Skin of body (tissue), 2 donors: Measurements from ENCODE around the gene CRYBA4. TPM values are rescaled to one million over a fixed set of nuclear protein-coding genes. Genes with fewer than 3 reads are reported as not detected.

Experiments
- DNase-seq: peaks from one replicate; lab custom pipeline; 2025; lab: John Stamatoyannopoulos, UW
- total RNA-seq: library from RNA; depleted of rRNA; stranded (reverse); fragments of >200 nt; gene quantifications from one replicate; pipeline ENCODE4 v1.2.3, GENCODE V29; 2014

Gene CRYBA4
- total RNA-seq, 1 donor from 2014 or later = not detected

DNA sequence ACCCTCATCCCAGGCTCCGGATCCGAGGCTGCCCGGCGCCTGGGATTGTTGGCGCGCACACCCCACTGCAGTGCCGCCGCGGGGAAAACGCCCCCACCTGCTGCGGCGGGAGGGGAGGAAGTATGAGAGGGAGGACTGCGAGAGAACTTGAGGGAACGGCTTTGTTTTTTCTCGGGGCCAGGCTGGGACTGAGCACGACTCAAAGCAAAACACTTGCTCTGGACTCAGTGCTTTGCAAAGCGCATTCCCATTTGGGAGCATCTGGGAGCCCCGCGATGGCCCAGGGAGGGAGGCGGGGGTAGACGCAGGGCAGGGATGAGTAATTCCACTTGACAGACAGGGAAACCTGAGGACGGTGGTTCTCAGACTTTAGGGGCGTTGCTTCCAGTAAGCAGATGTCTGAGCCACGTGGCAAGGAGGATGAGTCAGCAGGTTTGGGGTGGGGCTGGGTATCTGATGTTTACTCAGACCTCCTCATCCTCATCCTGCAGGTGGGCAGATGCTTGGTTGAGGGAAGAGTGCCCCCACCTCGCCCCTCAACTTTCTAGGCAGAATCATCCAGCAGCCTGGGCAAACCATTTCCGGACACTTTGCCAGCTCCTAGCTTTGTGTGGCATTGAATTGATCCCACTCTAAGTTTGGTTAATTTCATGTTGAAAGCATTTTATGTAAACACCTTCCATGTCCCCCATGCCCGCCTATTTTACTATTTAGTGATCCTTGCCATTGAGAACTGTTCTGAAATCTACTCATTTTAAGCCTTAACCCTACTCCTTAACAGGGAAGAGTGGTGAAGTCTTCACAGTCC is 37.1 kb downstream of the CRYBA4 start:
- no peak for DNase-seq

DNA sequence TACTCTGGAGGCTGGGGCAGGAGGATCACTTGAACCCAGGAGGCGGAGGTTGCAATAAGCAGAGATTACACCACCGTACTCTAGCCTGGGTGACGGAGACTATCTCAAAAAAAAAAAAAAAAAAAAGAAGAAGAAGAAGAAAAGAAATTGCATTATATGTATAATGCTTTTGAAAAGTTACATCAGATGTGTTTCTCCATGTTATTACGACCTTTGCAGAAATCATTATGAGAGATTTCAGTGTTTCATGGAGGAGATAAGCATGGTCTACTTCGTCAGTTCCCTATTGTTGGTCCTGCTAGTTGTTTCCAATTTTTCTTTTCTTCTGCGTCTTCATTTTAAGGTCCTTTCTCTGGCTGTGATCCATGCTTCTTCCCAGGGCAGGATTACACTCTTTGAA is 38.6 kb downstream of the CRYBA4 start:
- no peak for DNase-seq

DNA sequence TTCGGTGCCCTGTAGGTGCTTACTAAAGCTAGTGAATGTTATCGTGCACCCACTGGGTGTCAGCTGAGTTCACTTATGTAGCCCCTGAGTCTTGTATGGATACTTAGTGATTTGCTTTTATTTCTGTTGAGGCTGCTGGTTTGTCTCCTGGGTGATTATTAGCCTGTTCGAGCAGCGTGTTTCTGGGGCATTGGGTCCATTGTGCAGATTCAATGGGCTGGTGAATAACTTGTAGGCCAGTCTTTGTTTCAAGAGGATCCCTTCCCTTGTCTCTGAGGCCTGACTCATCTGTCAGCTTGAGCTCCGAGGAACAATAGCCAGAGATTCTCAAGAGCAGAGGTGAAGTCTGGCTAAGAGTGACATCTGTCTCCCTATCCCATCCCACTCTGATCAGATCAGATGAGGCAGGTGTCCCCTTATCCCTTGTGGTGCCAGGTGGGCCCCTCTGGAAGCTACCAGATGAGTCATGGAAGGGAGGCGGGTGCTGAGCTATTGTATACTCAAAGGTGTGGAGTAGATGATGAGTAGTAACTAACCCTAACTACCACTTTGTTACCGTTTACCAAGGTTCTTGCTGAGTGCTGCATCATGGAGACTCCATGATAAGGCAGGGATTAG is 39.3 kb downstream of the CRYBA4 start:
- no peak for DNase-seq

DNA sequence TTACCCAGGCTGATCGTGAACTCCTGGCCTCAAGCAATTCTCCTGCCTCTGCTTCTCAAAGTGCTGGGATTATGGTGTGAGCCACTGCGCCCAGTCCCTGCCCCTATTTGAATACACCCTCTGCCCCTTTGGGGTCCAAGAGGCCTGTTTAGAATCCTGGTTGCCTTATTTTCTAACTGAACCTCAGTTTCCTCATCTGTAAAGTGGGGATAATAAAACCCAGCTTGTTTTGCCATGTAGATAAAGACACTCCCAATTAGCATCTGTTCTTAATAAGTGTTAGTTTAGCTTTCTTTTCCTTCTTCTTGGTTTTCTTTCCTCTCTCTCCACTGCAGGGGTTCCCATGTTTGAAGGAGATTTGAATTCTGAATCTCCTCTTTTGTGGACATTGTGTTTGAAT is 40.4 kb downstream of the CRYBA4 start:
- DNase-seq = no peak

DNA sequence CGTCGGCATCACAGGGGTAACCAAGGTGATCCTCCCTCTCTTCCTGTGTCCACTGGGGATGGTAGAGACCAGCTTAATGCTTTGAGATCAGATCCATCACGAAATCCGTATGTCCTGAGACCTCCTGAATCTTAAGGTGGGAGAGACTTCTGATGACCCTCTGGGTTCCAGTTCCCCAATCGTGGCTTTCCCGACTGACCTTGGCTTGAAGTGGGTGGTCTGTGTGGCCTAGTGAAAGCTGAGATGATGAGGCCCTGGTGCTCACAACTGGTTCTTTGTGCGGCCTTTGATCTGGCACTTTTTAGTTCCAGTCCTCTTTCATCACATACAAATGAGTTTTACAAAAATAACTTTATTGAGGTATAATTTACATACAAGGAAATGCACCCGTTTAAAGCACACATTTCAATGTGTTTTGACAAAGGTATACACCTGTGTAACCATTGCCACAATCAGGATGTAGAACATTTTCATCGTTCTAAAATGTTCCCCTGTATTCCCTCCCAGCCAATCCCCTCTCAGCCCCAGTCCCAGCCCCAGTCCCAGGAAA is 41.7 kb downstream of the CRYBA4 start:
- no peak for DNase-seq

DNA sequence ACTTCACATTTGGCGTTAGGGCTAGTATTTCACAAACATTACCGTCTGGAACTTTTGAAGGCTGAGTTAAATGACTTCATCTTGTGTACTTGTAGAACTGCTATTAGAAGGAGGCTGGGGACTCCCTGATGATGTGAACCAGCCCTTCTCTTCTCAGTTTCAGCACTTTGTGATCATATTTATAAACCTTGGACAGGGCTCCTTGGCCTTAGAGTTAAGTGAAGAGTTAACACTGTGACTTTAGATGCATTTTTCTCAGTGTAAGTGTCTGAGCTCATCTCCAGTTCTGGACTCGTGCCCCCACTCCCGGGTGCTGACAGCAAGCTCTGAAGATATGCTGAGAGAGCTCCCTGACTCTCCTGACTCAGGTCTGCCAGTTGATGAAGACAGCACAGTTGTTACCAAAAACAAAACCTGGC is 44.1 kb downstream of the CRYBA4 start:
- peak; percentile 51 for DNase-seq

DNA sequence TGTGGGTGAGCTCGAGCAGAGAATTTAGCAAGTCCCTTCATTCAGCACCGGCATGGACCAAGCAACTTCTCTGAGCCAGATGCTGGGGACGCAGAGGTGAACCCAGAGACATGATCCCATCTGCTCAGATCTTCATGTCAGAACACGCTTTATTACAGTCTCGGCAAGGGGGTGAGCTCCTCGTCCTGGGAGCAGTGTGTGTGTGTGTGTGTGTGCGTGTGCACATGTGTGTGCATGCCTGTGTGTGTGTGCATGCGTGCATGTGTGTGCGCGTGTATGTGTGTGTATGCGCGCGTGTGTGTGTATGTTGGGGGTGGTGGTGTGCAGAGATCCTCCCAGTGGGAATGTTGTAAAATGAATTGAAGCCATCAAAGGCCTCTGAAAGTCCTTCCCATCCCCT is 45.4 kb downstream of the CRYBA4 start:
- no peak for DNase-seq

DNA sequence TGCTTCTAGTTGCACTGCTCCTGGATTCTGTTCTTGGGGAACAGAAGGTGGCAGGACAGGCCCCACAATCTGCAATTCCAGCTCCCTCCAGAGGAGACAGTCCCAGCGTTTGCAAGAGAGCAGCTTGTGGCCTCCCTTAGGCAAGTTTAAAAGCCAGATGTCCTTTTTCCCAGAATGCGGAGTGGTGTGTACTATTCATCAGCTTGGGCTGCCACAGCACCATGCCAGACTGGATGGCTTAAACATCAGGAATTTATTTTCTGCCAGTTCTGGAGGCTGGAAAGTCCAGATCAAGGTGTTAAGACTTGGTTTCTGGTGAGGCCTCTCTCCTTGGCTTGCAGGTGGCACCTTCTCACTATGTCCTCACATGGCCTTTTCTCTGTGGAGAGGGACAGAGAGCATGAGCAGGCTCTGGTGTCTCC is 47.3 kb downstream of the CRYBA4 start:
- DNase-seq = no peak

DNA sequence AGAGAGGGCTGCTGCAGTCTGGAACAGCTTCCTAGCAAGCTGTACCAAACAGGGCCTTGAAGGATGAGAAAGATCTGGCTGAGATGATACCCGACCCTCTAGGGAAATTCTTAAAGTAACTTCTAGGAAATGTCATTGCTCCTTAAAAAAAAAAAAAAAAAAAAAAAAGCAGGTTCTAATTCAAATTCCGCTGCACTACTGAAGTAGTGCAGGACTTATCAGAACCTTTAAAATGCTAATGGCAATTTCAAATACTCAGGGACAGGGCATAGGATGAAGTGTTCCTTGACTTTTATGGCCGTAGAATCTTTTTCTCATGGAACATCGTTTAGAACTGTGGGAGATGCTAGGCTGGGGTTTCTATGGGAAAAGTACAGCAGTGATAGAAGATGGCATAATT is 48.7 kb downstream of the CRYBA4 start:
- no peak for DNase-seq

DNA sequence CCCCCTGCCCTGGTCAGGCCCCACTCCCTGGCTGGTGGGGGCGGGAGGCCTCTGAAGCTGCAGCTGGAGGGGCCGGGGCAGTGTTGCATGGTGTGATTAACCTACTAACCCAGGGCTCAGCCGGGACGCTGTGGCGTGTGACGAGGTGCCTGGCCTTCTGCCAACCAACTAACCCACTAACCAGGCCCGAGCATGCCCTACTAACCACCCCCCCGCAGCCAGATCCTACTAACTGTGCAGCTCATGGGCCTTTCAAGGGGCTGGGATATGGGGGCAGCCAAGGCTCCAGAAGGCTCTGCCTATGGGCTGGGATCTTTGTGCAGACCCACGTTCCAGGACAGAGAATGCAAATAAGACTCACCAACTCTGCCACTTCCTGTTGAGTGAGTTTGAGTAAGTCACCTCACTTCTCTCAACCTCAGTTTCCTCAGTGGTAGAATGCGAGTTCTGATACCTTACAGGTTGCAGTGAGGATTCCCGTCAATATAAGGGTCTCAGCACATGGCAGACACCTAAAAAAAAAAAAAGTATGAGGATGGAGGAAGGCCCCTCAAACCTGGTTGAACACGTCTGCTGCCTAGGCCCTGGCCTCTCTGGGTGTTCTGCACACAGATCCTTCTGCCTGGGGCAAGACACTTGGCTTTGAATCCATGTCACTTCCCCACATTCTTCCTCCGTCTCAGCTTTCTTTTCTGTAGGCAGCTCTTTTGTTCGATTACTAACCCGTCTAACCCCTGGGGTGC is 49.7 kb downstream of the CRYBA4 start:
- DNase-seq = no peak

DNA sequence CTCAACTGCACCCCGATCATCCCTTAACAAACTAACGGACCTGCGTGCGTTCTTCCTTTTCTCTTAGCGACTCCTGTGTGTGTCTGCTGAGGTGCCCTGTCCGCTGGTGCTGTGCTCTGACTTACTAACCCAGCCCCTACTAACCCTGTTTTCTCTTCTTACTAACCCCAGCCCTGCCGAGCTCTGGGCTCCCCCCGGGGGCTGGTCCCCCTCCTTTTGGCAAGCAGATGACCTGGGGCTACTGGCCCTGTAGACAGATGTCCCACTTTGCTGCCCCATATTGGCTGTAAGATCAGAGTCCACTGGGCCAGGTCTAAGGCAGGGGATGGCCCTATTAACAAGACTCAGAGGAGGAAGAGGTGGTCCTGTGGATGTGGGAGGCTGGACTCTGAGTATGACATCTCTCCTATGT is 50.3 kb downstream of the CRYBA4 start:
- no peak for DNase-seq

DNA sequence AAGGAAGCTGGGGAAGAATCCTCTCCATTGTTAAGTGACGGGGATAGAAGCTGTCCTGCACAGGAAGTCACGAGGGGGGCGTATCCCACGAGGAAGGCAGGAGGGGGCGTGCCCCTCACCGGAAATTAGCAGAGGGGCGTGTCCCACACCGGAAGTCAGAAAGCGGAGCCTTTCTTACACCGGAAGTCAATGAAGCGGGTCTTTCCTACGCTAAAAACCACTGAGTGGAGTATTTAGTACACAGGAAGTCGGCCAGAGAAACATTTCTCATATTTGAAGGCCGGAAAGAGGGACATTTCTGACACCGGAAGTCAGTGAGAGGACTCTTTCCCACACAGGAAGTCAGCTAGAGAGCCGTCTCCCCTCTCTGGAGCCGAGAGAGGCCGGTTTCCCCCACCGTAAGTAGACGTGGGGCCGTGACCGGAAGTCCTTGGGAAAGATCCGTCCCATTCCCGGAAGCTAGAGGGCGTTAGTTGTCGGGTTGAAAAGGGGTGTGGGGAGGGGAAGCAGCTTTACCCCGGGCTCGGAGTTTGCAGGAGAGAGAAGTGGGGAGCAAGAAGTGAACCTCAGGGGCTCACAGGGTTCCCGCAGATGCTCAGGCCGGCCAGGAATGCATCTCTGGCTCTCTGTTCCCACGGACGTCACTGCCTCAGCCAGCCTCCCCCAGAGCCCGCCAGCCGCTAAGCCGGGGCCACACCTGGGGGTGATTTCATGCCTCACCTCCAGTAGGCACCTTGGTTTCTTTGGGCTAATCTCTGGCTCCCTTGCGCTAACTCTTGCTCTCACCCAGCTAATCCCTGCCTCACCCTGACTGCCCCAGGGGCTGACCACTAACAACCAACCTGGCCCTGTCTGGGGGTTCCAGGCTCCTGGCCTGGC is 51.1 kb downstream of the CRYBA4 start:
- DNase-seq = peak; percentile 100

DNA sequence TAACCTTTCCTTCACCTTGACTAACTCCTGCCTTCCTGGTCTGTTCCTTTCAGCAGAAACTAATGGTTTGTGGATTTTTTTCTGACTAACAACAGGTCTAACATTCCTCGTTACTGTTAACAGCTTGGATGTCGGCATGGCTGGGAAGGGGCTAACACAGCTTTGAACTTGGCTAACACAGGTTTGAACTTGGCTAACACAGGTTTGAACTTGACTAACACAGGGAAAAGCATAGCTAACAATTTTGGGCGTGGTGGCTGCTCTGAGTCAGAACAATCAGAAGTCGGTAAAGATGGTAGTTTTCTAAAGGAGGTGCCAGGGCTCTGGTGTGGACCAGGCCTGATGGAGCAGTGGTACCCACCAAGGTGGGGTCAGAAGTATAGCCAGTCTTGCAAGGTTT is 51.7 kb downstream of the CRYBA4 start:
- peak; percentile 22 for DNase-seq

DNA sequence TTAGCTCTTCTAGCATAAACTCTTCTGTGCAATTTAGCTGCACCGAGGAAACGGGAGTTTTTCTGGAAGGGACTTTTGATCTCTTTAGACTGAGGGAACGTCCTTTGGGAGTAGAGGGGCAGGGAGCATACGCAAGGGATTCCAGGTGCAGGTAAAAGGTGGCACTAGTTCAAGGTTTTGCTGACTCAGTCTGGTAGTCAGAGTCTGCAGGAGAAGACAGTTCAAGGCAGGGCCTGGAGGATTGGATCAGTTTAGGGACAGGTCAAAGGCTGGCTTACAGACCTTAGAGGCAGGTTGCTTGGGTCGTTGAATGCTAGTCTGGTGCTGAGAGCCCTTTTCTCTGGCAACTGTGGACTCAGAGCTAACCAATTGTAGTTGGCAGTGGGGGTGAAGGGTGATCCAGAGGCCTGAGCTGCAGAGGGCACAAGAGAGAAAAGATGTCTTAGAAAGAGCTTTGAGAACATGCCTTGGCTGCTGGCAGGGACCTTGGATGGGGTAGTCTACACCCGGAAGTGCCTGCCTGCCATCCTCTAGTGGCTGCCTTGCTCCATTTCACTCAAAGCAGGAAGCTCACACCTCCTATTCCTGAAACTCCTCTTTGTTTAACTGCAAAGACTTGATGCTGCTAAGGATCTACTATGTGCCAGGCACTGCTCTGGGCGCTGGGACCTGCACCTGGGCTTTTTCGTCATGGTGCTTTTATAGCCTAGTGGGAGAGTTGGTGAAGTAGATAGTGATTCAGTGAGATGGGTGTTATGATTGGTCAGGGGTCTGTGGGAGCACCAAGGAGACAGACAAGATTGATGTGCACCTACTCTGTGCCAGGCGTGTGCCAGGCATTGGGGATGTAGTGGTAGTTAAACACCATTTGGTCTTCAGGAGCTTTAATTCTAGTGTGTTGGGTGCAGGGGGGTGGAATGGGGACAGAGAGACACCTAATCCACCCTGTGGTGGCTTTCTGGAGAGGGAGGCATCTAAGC is 52.7 kb downstream of the CRYBA4 start:
- no peak for DNase-seq

DNA sequence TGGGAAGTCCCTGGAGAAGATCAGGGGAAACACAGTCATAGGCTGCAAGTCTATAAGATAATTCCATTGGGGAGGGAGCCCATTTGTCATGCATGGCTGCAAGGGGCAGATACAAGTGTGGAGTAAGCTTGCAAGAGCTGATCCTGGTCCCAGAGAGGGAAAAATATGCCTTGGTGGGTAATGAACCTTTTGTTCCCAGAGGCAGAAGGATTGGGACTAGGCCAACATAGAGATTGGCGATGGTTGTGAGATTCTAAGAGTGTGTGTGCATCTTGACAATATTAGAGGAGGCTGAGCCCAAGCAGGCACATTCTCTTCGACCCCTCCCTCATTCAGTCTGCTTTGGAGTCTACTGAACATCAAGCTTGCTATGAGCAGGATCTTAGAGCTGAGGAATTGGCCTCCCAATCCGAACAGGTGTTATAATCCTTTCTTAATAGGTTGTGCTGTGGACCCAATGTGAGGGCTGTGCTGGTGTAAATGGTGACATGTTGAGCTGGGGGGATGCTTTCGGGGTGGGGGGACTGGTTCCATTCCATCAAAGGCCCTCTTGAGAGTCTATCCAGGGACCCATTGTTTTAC is 54.0 kb downstream of the CRYBA4 start:
- DNase-seq = no peak

DNA sequence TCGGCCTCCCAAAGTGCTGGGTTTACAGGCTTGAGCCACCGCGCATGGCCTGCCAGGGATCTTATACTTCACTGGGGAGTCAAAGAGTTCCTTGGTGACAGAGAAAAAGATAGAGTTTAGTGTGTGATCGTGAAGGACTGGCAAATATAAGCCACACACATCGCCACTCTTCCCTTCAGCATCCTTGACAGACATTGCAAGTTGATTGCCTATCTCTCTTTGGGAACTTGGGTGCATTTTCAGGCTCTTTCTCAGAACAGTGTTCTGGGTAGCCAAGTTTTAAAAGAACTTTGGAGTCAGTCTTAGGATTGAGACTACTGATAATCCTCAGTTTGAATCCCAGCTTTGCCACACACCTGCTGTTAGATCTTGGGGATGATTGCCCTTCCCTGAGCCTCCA is 55.5 kb downstream of the CRYBA4 start:
- no peak for DNase-seq

DNA sequence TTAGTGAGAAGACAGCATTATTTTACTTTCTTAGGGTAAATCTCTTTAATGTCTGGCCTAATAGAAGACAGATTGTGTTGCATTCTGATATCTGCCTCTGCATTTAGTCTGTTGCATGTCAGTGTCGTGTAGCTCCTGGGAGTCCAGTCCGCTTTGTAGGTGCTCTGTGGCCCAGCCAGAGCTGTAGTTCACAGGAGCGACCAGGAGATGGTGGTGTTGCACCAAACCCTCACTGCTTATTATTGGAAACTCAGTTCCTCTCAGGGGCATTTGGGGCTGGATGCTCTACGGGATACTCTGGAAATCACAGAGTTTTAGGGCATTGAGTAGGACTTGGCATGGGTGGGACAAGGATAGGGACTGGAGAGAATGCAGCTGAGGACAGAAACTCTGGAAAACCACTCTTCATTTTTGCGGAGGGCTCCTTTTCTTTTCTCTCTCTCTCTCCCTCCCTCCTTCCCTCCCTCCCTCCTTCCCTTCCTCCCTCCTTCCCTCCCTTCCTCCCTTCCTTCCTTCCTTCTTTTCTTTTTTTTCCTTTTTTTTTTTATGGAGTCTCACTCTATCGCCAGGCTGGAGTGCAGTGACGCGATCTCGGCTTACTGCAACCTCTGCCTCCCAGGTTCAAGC is 57.4 kb downstream of the CRYBA4 start:
- peak; percentile 41 for DNase-seq
